ENCODE measurements around the gene TNFRSF17. TPM values are rescaled to one million over a fixed set of nuclear protein-coding genes. Genes with fewer than 3 reads are reported as not detected.
A peak's percentile ranks its signal among the peaks of the same experiment; 100 is the strongest.

TNFRSF17 gene
- total and polyA plus RNA-seq, 10 of the 15 experiments (the other 5 are each of a cell fraction or from before 2014, with no cell fraction given), result 106 to 461 (median 179) TPM

DNA sequence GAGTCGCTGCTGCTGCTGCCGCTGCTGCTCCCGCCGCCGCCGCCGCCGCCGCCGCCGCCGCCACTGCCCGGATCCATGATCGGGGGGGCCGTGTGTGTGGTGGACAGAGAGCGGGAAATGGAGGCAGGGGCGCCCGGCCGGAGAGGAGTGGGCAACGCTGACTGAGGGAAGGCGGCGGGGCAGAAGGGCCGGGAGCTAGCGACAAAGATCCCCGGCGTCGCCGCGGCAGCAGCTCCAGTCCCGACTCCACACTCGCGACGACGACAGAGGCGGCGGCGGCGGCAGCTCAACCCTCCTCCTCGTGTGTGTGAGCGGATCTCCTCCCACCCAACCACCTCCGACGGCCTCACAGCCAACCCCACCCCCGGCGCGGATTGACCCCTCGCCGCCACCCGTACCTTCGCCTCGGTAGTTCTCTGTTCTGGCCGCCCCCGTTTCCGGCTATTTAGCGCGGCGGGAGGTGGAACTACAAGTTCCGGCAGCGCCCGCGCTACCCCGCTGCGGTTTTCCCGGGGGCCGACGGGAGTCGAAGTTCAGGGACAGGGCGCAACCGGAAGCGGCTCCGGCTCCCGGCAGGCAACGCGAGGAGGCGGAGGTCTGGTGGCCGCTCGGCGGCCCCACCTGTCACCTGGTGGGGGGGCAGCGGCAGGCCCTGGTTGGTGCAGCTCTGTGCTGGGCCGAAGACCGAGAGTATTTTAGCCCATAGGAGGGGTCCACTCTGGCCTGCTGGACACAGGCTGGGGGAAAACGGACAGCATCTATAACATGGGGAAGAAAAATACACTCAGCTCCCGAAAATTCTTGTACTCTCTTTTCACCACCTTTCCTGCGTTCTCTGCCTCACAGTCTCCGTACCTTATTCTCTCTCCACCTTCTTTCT is 49.1 kb upstream of the TNFRSF17 start, which contains the start of gene GSPT1 (continued):
- TF ChIP-seq KLF5 (IDR thresholded peaks at IDR 0.05; ENCODE audit: partially characterized antibody), result peak; percentile 93
- TF ChIP-seq MTA2 (IDR thresholded peaks at IDR 0.05; ENCODE audit: low read depth), result peak; percentile 28; the same call in 1 of the 2 replicates
- TF ChIP-seq, protein P1, sequence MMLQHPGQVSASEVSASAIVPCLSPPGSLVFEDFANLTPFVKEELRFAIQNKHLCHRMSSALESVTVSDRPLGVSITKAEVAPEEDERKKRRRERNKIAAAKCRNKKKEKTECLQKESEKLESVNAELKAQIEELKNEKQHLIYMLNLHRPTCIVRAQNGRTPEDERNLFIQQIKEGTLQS (IDR thresholded peaks at IDR 0.05; ENCODE audit: borderline replicate concordance, extremely low read depth, low read depth, low read length), result peak; percentile 58; the same call in 1 of the 2 replicates
- no peak for TF ChIP-seq STAT3 (IDR thresholded peaks at IDR 0.05; ENCODE audit: low read depth, low read length)
- TF ChIP-seq BRCA1 (IDR thresholded peaks at IDR 0.05; ENCODE audit: low read depth, low read length), result no peak
- TF ChIP-seq CREB1 (IDR thresholded peaks at IDR 0.05; ENCODE audit: low read depth), result peak; percentile 83
- no peak for TF ChIP-seq YBX1 (IDR thresholded peaks at IDR 0.05)
- TF ChIP-seq, protein P2, sequence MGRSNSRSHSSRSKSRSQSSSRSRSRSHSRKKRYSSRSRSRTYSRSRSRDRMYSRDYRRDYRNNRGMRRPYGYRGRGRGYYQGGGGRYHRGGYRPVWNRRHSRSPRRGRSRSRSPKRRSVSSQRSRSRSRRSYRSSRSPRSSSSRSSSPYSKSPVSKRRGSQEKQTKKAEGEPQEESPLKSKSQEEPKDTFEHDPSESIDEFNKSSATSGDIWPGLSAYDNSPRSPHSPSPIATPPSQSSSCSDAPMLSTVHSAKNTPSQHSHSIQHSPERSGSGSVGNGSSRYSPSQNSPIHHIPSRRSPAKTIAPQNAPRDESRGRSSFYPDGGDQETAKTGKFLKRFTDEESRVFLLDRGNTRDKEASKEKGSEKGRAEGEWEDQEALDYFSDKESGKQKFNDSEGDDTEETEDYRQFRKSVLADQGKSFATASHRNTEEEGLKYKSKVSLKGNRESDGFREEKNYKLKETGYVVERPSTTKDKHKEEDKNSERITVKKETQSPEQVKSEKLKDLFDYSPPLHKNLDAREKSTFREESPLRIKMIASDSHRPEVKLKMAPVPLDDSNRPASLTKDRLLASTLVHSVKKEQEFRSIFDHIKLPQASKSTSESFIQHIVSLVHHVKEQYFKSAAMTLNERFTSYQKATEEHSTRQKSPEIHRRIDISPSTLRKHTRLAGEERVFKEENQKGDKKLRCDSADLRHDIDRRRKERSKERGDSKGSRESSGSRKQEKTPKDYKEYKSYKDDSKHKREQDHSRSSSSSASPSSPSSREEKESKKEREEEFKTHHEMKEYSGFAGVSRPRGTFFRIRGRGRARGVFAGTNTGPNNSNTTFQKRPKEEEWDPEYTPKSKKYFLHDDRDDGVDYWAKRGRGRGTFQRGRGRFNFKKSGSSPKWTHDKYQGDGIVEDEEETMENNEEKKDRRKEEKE (IDR thresholded peaks at IDR 0.05), result no peak
- TF ChIP-seq CHD4 (IDR thresholded peaks at IDR 0.05), result no peak
- TF ChIP-seq SUZ12 (IDR thresholded peaks at IDR 0.05; ENCODE audit: unreplicated experiment), result no peak
- TF ChIP-seq, protein P3, sequence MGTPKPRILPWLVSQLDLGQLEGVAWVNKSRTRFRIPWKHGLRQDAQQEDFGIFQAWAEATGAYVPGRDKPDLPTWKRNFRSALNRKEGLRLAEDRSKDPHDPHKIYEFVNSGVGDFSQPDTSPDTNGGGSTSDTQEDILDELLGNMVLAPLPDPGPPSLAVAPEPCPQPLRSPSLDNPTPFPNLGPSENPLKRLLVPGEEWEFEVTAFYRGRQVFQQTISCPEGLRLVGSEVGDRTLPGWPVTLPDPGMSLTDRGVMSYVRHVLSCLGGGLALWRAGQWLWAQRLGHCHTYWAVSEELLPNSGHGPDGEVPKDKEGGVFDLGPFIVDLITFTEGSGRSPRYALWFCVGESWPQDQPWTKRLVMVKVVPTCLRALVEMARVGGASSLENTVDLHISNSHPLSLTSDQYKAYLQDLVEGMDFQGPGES (IDR thresholded peaks at IDR 0.05), result no peak; the same call in 1 of the 2 replicates
- peak; percentile 100 for TF ChIP-seq CBFB (IDR thresholded peaks at IDR 0.05; ENCODE audit: low read depth)
- peak; percentile 92 for TF ChIP-seq POLR2A (IDR thresholded peaks at IDR 0.05; ENCODE audit: low read depth, low read length)
- TF ChIP-seq TCF3 (IDR thresholded peaks at IDR 0.05; ENCODE audit: borderline replicate concordance, insufficient read depth, low read depth, low read length), result peak; percentile 93
- no peak for TF ChIP-seq EP300 (IDR thresholded peaks at IDR 0.05; ENCODE audit: borderline replicate concordance in 1 of 2, control insufficient read depth in 1 of 2, low read depth in 2 of 2, low read length in 2 of 2)
- TF ChIP-seq RAD21 (IDR thresholded peaks at IDR 0.05; ENCODE audit: insufficient read depth, low read depth, low read length), result no peak
- TF ChIP-seq GATAD2B (conservative IDR thresholded peaks at IDR 0.05; ENCODE audit: low read depth), result peak; percentile 23; the same call in 1 of the 2 replicates
- TF ChIP-seq, protein P4, sequence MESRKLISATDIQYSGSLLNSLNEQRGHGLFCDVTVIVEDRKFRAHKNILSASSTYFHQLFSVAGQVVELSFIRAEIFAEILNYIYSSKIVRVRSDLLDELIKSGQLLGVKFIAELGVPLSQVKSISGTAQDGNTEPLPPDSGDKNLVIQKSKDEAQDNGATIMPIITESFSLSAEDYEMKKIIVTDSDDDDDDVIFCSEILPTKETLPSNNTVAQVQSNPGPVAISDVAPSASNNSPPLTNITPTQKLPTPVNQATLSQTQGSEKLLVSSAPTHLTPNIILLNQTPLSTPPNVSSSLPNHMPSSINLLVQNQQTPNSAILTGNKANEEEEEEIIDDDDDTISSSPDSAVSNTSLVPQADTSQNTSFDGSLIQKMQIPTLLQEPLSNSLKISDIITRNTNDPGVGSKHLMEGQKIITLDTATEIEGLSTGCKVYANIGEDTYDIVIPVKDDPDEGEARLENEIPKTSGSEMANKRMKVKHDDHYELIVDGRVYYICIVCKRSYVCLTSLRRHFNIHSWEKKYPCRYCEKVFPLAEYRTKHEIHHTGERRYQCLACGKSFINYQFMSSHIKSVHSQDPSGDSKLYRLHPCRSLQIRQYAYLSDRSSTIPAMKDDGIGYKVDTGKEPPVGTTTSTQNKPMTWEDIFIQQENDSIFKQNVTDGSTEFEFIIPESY (IDR thresholded peaks at IDR 0.05), result 0 out of 2 replicates have a peak, but pooled peaks have one; percentile 56
